ENCODE data around the gene OCA2. TPM values are rescaled to one million over a fixed set of nuclear protein-coding genes. Genes with fewer than 3 reads are reported as not detected.

The OCA2 gene
- total RNA-seq, 1 experiment from 2014 or later, result 0.31 TPM

GRCh38 chr15:28100516-28101195, 1.5 kb upstream of the OCA2 start:
- H3K79me1 ChIP-seq (ENCODE audit: insufficient read depth, low read depth, low read length, poor library complexity, severe bottlenecking), result no peaks in the 10 kb centered on the region
- H3K79me2 ChIP-seq (ENCODE audit: insufficient read depth, low read length), result no peaks in the 10 kb centered on the region
- no peak overlapping the region for H2AFZ ChIP-seq (ENCODE audit: low read length)
- H3K9me3 Mint-ChIP-seq, result peaks cover 9 to 11% of the 10 kb centered on the region in 2 experiments
- H4K5ac ChIP-seq (ENCODE audit: insufficient read length, low read depth, low read length), result no peak overlapping the region
- H3K14ac ChIP-seq (ENCODE audit: insufficient read depth, low read length), result no peak overlapping the region
- no peak overlapping the region for H2BK5ac ChIP-seq (ENCODE audit: insufficient read length, low read length)
- H3K36me3 Mint-ChIP-seq (ENCODE audit: insufficient read depth in 1 of 3, low read depth in 3 of 3), result peaks cover 0 to 3% (median 0%) of the 10 kb centered on the region in 3 experiments; a peak in 2 of 7 replicates
- no peak overlapping the region for H2BK12ac ChIP-seq (ENCODE audit: insufficient read length, low read depth, low read length)
- H2BK20ac ChIP-seq (ENCODE audit: low read depth, low read length, poor library complexity, severe bottlenecking), result no peak overlapping the region
- H3K4me2 ChIP-seq (ENCODE audit: insufficient read depth, insufficient read length, low read length), result no peak overlapping the region
- H4K91ac ChIP-seq (ENCODE audit: insufficient read length, low read depth, low read length), result no peak overlapping the region
- no peak overlapping the region for H3K56ac ChIP-seq (ENCODE audit: insufficient read length, low read depth, low read length)
- no peak overlapping the region for H2BK120ac ChIP-seq (ENCODE audit: low read depth, low read length, poor library complexity, severe bottlenecking)
- H2BK15ac ChIP-seq (ENCODE audit: low read depth, low read length), result no peak overlapping the region
- peaks cover 41% of the 10 kb centered on the region for H3K27me3 ChIP-seq (ENCODE audit: insufficient read depth, low read length)
- no peak overlapping the region for H3T11ph ChIP-seq (ENCODE audit: low read length)
- H3K18ac ChIP-seq (ENCODE audit: insufficient read length, low read depth, low read length), result no peak overlapping the region
- H4K8ac ChIP-seq (replicated peaks; ENCODE audit: insufficient read length, low read depth, low read length), result no peak overlapping the region
- peaks cover 17% of the 10 kb centered on the region for H3K23me2 ChIP-seq (ENCODE audit: insufficient read length, low read depth, low read length, poor library complexity, severe bottlenecking)
- no CpG with 5 or more reads among the region's 20 CpGs for WGBS (ENCODE audit: extremely low coverage, insufficient read length, low lambda C conversion rate)
- H2AK5ac ChIP-seq (ENCODE audit: insufficient read length, low read length), result no peak overlapping the region
- no peak for TF ChIP-seq CTCF (conservative IDR thresholded peaks at IDR 0.05)
- no peak overlapping the region for H3K23ac ChIP-seq (ENCODE audit: insufficient read length, low read depth, low read length)
- DNase-seq, result peak; percentile 25
- H3K27me3 Mint-ChIP-seq (ENCODE audit: low read depth), result peaks cover 86% of the 10 kb centered on the region
- peak overlapping the region in 1 of 2 experiments; percentile 31; a peak in 1 of 5 replicates for H3K4me3 Mint-ChIP-seq
- H3K27ac Mint-ChIP-seq, result no peak overlapping the region
- no peak overlapping the region for H3K4ac ChIP-seq (ENCODE audit: low read depth, low read length)
- no peak overlapping the region for H3K9ac ChIP-seq (ENCODE audit: extremely low read depth, insufficient read length, low read length)
- peaks cover 31% of the 10 kb centered on the region in 2 experiments for H3K4me1 Mint-ChIP-seq
- H3K9me3 ChIP-seq (ENCODE audit: control insufficient read depth, low read depth, low read length), result no peaks in the 10 kb centered on the region
- H3K27ac ChIP-seq (ENCODE audit: insufficient read length, low read depth, low read length), result no peak overlapping the region
- H4K20me1 ChIP-seq (ENCODE audit: control insufficient read depth, insufficient read depth, insufficient read length), result no peaks in the 10 kb centered on the region
- H3K4me1 ChIP-seq (ENCODE audit: insufficient read depth, low read length), result no peaks in the 10 kb centered on the region; the same call in 1 of the 2 replicates

All from H9 (cell line).